Dedifferentiated amniotic fluid mesenchymal stem cell (primary cell): ENCODE measurements around the gene ACBD6.
"Not testable (repeated sequence)": the region's sequence is repeated elsewhere in the genome, so short reads cannot be mapped to it uniquely, and the experiment has no call there.

Source experiments
- DNase-seq: peaks from one replicate; pipeline ENCODE4 v3.0.0-alpha.2; 2016; ENCODE audit errors: extremely low spot score

The ACBD6 gene

DNA sequence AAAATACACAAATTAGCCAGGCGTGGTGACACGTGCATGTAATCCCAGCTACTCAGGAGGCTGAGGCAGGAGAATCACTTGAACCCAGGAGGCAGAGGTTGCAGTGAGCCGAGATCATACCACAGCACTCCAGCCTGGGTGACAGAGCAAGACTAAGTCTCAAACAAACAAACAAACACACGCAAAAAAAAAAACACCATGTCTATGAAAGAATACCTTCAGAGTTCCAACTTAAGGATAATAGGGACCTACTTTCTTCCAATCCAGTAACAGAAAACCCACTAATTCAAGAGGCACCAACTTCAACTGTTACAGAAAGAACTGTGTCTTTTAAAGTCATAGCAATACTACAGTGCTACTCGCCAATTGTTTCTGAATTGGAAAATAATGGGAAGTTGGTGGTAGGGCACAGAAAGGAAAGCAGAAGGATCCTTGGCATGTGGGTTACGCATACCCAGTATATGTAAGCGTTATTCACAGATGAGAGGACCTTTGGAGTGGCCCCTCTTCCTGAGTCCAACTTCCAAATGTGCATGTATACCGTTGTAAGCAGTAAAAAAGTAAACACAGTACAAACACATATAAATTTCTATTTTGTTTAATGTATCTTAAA, 87.0 kb downstream of the ACBD6 start:
- DNase-seq, result no peak

DNA sequence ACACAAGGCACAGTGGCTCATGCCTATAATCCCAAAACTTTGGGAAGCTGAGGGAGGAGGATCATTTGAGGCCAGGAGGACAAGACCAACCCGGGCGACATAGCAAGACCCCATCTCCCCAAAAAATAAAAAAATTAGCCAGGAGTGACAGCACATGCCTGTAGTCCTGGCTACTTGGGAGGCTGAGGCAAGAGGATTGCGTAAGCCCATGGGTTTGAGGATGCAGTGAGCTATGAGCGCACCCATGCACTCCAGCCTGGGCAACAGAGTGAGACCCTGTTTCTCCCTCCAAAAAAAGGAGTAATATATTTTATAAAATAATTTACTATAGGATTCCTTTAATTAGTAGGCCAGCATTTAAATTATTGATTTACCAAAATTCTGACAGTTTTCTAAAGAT, 89.8 kb downstream of the ACBD6 start:
- no peak for DNase-seq

DNA sequence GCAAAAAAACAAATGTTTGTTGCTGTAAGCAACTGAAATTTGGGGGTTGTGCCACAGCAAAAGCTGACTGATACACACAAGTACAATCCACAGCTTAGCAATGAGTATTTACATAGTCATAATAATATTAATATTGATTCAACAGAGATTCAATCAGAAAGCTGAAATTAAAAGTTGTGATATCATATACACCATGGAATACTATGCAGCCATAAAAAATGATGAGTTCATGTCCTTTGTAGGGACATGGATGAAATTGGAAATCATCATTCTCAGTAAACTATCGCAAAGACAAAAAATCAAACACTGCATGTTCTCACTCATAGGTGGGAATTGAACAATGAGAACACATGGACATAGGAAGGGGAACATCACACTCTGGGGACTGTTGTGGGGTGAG, 94.2 kb downstream of the ACBD6 start:
- not testable (repeated sequence) for DNase-seq

- no peak for DNase-seq
Measured at GRCh38 chr1:180407051-180407450, 95.3 kb downstream of the ACBD6 start.

DNA sequence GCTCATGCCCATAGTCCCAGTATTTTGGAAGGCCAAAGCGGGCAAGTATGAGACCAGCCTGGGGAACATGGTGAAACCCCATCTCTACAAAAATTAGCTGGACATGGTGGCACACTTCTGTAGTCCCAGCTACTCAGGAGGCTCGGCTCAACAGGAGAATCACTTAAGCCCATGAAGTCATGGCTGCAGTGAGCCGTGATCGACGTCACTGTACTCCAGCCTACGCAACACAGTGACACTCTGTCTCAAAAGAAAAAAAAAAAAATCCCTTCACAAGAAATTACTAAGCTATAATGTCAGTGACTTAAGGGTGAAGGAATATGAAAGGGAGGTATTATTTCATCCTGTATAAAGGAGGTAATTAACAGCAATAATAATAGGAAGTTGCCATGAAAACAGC, 99.8 kb downstream of the ACBD6 start:
- DNase-seq, result no peak

- DNase-seq, result no peak
Measured at GRCh38 chr1:180402001-180402400, 100.4 kb downstream of the ACBD6 start.

DNA sequence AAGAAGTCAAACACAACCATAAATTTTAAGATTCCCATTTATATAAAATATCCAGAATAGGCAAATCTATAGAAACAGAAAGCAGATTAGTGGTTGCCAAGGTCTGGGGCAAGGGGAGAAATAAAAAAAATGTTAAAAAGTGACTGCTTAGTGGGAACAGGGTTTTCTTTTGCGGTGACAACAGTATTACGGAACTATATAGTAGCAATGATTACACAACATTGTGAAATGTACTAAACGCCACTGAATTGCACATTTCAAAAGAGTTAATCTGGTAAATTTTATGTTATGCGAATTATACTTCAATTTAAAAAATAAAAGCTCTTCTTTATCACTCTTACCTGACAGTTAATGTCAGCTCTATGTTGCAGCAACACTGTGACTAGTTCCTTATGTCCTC, 105.2 kb downstream of the ACBD6 start:
- DNase-seq, result no peak

DNA sequence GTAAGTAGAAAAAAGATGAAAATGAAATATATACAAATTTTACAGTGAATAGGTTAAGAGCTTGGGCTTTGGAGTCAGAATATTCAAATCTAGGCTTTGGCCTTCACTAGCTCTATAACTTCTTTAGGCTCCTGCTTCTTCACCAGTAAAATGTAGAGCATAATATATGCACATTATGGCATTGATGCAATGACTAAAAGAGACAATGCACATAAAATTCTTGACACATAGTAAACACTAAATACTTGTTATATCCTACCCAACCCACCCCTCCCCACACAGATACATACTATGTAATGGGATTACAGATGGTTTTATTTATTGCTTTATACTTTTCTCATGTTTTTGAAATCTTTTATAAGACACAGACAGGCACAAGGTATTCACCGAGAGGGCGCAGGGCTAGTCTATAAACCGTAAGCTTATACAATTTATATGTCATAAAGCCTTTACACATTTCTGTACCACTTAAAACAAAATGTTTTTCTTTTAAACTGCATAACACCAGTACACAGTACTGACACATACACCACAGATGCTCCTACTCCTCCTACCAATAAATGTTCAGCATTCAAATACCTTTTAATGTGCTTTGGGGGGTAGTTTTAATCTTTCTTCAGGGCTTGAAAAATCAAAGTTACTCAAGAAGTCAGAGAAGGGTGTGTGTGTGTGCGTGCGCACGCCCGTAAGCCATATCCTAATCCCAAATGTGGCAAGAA, 109.8 kb downstream of the ACBD6 start:
- DNase-seq, result no peak

DNA sequence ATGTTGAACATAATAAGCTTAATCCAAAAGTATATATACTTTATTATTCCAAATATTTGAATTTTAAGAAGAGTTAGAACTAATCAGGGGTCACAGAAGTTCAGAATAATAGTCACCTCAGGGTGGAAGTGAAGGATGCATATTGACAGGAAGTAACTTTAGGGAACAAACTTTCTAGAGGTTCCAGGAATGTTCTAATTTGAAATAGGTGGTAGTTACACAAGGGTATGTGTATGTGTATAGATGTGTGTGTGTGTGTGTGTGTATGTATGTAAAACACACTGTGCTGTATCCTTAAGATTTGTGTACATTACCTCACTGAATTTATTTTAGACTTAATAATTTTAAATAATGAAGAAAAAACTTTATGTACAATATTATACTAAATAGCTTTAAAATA, 110.4 kb downstream of the ACBD6 start:
- no peak for DNase-seq

- DNase-seq, result no peak
Measured at GRCh38 chr1:180387413-180387812, 115.0 kb downstream of the ACBD6 start.

DNA sequence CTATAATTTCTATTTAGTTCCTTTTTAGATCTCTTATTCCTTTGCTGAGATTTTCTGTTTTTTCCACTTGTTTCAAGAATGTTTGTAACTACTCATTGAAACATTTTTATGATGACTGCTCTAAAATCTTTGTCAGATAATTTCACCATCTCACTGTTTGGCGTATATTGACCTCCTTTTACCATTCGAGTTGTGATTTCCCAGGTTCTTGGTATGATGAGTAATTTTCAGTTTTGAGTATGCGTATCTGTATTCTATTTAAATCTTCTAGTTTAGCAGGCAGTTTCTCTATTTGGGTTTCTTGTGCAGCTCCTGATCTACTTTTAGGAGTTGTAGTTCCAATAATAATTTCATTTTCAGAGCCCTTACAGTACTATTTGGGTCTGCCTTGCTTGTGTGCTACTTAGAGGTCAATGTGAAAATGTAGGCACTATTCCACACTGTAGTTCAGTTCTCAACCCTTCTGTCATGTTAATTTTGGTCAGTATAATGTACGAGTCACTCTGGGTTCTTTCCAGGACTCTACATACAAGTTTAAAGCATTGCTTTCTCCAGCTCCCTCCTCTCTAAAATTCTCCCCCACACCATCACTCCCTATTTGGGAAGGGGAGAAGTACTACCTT, 115.5 kb downstream of the ACBD6 start:
- DNase-seq, result no peak

- no peak for DNase-seq
Measured at GRCh38 chr1:180385144-180385543, 117.2 kb downstream of the ACBD6 start.

DNA sequence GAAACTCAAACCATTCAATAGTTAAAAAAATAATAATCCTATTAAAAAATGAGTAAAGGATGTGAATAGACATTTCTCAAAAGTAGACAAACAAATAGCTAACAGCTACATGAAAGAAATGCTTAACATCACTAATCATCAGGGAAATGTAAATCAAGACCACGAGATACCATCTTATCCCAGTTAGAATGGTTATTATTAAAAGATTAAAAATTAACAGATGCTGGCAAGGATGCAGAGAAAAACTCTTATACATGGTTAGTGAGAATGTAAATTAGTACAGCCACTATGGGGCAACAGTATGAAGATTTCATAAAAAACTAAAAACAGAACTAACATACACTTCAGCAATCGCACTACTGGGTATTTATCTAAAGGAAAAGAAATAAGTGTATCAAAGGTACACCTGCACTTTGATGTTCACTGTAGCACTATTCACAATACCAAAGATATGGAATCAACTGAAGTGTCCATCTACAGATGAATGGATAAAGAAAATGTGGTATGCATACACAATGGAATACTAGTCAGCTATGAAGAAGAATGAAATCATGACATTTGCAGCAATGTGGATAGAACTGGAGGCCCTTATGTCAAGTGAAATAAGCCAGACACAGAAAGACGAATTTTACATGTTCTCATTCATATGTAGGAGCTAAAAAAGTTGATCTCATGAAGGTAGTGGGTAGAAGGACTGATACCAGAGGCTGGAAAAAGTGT, 117.9 kb downstream of the ACBD6 start:
- DNase-seq, result no peak

GRCh38 chr1:180382326-180383115, 119.9 kb downstream of the ACBD6 start:
- DNase-seq, result no peak

GRCh38 chr1:180381184-180381580, 121.2 kb downstream of the ACBD6 start:
- DNase-seq, result no peak

- DNase-seq, result no peak
Measured at GRCh38 chr1:180380259-180381183, 121.9 kb downstream of the ACBD6 start.

DNA sequence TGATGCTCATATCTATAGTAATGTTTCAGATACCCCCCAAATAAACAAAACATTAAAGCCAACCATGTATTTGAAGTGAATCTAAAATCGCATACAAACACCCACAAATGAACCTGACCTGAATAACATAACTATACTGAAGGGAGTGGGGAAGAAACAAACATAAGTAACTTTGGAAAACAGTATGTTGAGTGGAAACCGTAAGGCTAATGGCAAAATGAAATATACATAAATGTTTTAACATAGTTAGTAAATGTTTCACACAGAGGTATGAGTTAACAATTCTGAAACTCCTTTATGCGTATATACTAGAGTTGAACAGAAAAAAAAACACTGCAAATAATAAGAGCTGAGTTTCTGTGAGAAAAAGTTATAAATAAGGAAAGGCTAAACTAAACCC, 125.6 kb downstream of the ACBD6 start:
- no peak for DNase-seq

GRCh38 chr1:180376253-180376652, 126.1 kb downstream of the ACBD6 start:
- no peak for DNase-seq

DNA sequence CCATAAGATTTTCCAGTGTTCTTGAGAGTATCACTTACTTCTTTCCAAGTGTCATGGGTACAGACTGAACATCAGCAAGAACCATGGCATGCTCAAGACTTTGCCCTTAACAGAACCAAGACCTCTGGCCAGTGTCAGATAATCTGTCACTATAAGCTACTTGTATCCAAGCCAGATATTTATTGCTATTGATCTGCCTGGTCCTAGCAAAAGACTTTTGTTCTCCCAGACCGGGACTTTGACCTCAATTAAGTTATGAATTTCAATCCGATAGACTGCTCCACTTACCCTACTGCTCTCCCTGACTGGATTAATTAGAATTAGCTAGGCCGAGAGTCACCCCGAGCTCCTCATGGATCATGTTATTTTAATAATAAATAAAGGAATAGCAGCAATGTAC, 129.6 kb downstream of the ACBD6 start:
- DNase-seq, result no peak

DNA sequence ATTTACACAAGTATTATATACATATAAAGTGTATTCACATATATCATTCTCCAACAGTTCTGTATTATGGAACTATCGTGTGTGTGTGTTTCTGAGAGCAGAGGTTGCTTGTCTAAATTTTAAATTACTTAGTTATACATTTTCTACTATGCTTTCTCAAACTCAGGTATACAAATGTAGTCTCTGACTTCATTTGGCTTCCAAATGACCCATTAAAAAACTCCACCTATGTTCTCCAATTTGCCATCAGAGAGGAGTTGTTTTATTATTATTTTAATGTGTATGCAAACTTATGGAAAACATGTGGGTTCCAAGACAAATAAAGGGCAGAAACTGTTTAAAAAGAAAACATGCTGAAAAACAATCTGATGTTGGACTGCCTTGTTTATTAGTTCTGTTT, 131.8 kb downstream of the ACBD6 start:
- no peak for DNase-seq

GRCh38 chr1:180370188-180370587, 132.2 kb downstream of the ACBD6 start:
- DNase-seq, result no peak
